ENCODE results near the gene MTERF4. TPM values are rescaled to one million over a fixed set of nuclear protein-coding genes. Genes with fewer than 3 reads are reported as not detected.

Gene MTERF4
- total and polyA plus RNA-seq, 2 of the 13 experiments (the other 11 are each of a cell fraction or from before 2014, with no cell fraction given) = 50.5 to 59.8 TPM

GRCh38 chr2:241142063-241142462 is 40.0 kb upstream of the MTERF4 start:
- DNase-seq (ENCODE audit: low spot score) = no peak
- H4K20me1 ChIP-seq (ENCODE audit: insufficient read depth, low read length) = no peaks in the 10 kb centered on the region
- H3K27ac ChIP-seq (ENCODE audit: extremely low read length, insufficient read depth, low read length) = no peak overlapping the region
- H3K79me2 ChIP-seq (ENCODE audit: insufficient read depth, low read length) = peaks cover 2% of the 10 kb centered on the region
- no peak for ATAC-seq
- peaks cover 19% of the 10 kb centered on the region for H3K4me1 ChIP-seq (ENCODE audit: insufficient read depth, low read length)
- H3K4me2 ChIP-seq (ENCODE audit: low read depth, low read length) = no peak overlapping the region
- TF ChIP-seq SOX5 (CRISPR knock-in tag; IDR thresholded peaks at IDR 0.05; ENCODE audit: borderline replicate concordance) = no peak
- TF ChIP-seq HNRNPUL1 (IDR thresholded peaks at IDR 0.05; ENCODE audit: low read depth, low read length) = no peak
- in situ Hi-C loops (cut with HindIII; ENCODE audit: extremely low pct_ligation_motif_present, low pct_unique_long_range_greater_than_20kb) (no loop called here), intact Hi-C loops (cut with micrococcal nuclease; ENCODE audit: unreplicated experiment) (no loop called here)
- no peak overlapping the region for H3K4me3 ChIP-seq (replicated peaks in 1 of 3; ENCODE audit: insufficient read depth in 1 of 3, low read depth in 2 of 3, low read length in 3 of 3)
- H3K36me3 ChIP-seq (replicated peaks in 1 of 2; ENCODE audit: control insufficient read depth in 1 of 2, insufficient read depth in 2 of 2, low read length in 2 of 2) = peaks cover 9 to 14% of the 10 kb centered on the region in 2 experiments; a peak in 4 of 5 replicates
- H2AFZ ChIP-seq (ENCODE audit: low read length) = no peak overlapping the region
- no peaks in the 10 kb centered on the region for H3K27me3 ChIP-seq (ENCODE audit: control insufficient read depth in 1 of 2, insufficient read depth in 2 of 2, low read length in 2 of 2)
- H3K9me3 ChIP-seq (ENCODE audit: low read length) = no peaks in the 10 kb centered on the region
- WGBS (ENCODE audit: low lambda C conversion rate) = 88% methylated on average over 6 of the region's 6 CpGs
- no peak for FAIRE-seq
- POLR2A ChIA-PET = no interaction called here
- CTCF ChIA-PET (ENCODE audit: low intra/inter-chr PET ratio, low total read pairs) = no interaction called here
- H3K9ac ChIP-seq (ENCODE audit: insufficient read depth, low read depth, low read length) = no peak overlapping the region
- BruUV-seq (replicated peaks) = no TSS peak

- H3K9ac ChIP-seq (ENCODE audit: insufficient read depth, low read depth, low read length) = no peak overlapping the region
- no peaks in the 10 kb centered on the region for H3K9me3 ChIP-seq (ENCODE audit: low read length)
- FAIRE-seq (no peak), ATAC-seq (no peak), DNase-seq (ENCODE audit: low spot score) (no peak)
- H3K27ac ChIP-seq (ENCODE audit: extremely low read length, insufficient read depth, low read length) = peak overlapping the region; percentile 57
- no peak for TF ChIP-seq ZNF3 (CRISPR knock-in tag; IDR thresholded peaks at IDR 0.05)
- no peak for TF ChIP-seq ZNF83 (CRISPR knock-in tag; IDR thresholded peaks at IDR 0.05; ENCODE audit: borderline replicate concordance)
- TF ChIP-seq ZC3H13 (CRISPR knock-in tag; IDR thresholded peaks at IDR 0.05) = no peak
- no peak overlapping the region for H3K4me3 ChIP-seq (replicated peaks in 1 of 3; ENCODE audit: insufficient read depth in 1 of 3, low read depth in 2 of 3, low read length in 3 of 3)
- intact Hi-C loops (cut with micrococcal nuclease; ENCODE audit: unreplicated experiment) (no loop called here), in situ Hi-C loops (cut with HindIII; ENCODE audit: extremely low pct_ligation_motif_present, low pct_unique_long_range_greater_than_20kb) (no loop called here)
- H3K36me3 ChIP-seq (replicated peaks in 1 of 2; ENCODE audit: control insufficient read depth in 1 of 2, insufficient read depth in 2 of 2, low read length in 2 of 2) = peaks cover 10 to 14% of the 10 kb centered on the region in 2 experiments
- POLR2A ChIA-PET = no interaction called here
- H4K20me1 ChIP-seq (ENCODE audit: insufficient read depth, low read length) = no peaks in the 10 kb centered on the region
- H3K27me3 ChIP-seq (ENCODE audit: control insufficient read depth in 1 of 2, insufficient read depth in 2 of 2, low read length in 2 of 2) = no peaks in the 10 kb centered on the region
- peaks cover 23% of the 10 kb centered on the region for H3K4me1 ChIP-seq (ENCODE audit: insufficient read depth, low read length)
- peaks cover 2% of the 10 kb centered on the region for H3K79me2 ChIP-seq (ENCODE audit: insufficient read depth, low read length)
- CTCF ChIA-PET (ENCODE audit: low intra/inter-chr PET ratio, low total read pairs) = no interaction called here
- BruUV-seq (replicated peaks) = no TSS peak
- 95% methylated on average over 14 of the region's 14 CpGs for WGBS (ENCODE audit: low lambda C conversion rate)
- no peak overlapping the region for H2AFZ ChIP-seq (ENCODE audit: low read length)
- H3K4me2 ChIP-seq (ENCODE audit: low read depth, low read length) = no peak overlapping the region
These were observed 39.2 kb upstream of the MTERF4 start for GRCh38 chr2:241141214-241141770.
